A204.1 (cell line): ENCODE measurements around the gene RNF7.
A peak's percentile ranks its signal among the peaks of the same experiment; 100 is the strongest.
"Not testable (repeated sequence)": the region's sequence is repeated elsewhere in the genome, so short reads cannot be mapped to it uniquely, and the experiment has no call there.

Experiments
- FAIRE-seq: peaks from 2 replicates; lab custom pipeline; 2012; peaks lifted over from hg19 to GRCh38; lab: Jason Lieb, UNC

RNF7 gene

DNA sequence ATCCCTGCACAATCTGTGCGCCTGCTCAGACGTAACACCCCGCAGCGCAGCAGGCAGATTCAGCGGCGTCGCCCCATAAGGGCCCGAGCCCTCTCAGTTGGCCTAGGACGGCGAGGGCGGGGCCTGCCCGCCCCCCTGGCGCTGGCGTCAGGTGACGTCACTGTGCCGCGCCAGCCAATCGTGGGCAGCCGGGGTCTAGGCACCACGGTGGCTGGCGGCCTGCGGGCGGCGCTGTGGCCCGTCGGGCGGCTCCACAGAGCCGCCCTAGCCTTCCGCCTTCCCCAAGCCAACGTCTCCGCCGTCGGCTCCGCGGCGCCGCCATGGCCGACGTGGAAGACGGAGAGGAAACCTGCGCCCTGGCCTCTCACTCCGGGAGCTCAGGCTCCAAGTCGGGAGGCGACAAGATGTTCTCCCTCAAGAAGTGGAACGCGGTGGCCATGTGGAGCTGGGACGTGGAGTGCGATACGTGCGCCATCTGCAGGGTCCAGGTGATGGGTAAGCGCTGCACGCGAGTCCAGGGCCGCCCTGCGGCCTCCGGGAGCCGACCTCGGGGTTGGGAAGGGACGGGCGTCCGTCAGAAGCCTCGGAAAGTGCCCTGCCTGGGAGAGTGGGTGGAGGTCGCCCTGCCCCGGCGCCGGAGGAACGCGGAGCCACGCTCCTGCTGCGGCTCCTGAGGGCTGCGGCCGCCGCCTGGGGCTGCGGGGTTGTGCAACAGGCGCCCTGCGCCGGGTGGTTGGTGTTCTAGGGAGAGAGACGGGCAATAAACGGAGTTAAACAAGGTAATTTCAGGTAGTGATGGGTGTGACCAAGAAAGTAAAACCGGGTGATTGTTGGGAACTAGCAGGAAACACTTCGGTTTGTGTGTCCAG, at the start of gene RNF7:
TSS of gene RNF7 (plus strand) at position 277 of the 869 bp plus-strand sequence. CDS start at position 321, 44 bp downstream.
- peak; percentile 83 for FAIRE-seq

DNA sequence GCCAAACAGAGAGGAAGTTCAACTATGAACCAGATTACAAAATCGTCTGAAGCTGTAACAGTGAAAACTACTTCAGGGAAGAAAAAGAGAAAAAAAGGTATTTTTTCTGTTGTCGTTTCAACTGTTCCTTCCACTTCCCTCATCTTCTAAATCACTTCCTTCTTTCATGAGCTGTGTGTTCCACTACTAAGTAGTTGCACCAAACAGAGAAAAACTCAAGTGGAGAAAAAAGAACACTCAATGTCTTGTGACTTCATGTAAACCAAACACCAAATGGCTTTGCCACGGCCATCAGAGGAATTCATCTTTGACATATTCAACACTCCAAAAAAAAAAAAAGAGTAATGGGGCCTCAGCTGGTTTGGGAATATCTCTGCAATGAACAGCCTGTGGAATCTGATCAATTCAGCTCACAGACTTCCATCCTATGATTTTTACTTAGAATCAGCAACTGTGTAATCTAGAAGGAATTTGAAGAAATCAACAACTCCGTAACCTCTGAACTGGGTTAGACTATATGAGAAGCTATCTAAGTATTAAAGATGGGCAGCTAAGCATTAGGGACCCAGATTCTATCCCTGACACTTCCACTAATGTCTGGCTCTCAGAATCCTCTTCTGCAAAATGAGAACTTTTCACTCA, 47.5 kb upstream of the RNF7 start:
- no peak for FAIRE-seq

DNA sequence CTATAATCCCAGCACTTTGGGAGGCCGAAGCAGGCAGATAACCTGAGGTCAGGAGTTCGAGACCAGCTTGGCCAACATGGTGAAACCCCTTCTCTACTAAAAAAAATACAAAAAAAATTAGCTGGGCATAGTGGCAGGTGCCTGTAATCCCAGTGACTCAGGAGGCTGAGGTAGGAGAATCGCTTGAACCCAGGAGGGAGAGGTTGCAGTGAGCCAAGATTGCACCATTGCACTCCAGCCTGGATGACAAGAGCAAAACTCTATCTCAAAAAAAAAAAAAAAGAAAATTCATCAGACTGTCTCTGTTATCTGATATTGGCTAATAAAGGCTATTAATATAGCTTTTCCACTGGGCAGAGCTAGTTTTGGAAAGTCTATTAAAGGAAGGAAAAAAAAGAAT, 46.6 kb upstream of the RNF7 start:
- not testable (repeated sequence) for FAIRE-seq

DNA sequence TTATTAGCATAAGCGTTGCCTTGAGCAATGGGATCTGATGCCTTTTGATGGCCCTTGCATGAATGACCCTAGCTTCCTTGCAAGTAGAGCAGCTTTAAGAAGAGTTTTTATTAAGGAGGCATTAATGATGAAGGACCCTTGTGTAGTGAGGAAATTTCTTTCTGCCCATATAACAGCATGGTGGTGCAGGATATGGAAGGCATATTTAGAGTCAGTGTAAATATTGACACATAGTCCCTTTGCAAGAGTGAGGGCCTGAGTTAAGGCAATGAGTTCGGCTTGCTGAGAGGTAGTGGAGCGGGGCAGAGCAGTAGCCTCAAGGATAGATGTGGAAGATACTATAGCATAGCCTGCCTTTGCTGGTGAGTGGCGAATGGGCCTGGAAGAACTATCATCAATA, 45.1 kb upstream of the RNF7 start:
- not testable (repeated sequence) for FAIRE-seq

DNA sequence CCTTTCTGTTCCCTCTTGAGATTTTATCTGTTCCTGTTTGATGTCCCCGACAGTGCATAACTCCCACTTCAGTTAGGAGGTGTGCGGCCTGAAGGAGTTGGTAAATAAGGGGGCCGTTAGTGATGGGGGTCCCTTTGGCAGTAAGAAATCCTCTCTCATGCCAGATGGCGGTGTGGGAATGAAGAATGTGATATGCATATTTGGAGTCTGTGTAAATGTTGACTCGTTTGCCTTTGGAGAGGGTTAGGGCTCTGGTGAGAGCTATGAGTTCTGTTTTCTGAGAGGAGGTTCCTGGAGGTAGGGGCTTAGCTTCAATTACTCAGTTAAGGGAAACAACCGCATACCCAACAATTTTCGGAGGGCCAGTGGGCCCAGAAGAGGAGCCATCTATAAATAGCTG, 38.8 kb upstream of the RNF7 start:
- no peak for FAIRE-seq

DNA sequence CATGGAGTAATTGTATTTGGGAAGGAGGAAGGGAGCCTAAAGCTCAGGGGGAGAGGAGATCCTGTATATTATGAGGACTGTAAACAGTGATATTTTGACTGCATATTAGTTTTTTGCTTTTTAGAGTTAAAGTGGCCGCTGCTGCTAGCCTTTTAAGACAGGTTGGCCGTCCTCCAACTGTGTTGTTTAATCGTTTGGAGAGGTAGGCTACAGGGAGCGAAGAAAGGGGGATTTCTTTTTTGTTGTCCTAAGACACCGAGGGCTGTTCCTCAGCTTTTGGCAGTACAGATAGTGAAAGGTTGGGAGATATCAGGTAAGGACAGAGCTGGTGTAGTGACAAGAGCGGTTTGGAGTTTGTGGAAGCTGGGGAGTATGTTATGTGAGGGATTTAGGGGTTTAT, 38.2 kb upstream of the RNF7 start:
- no peak for FAIRE-seq

DNA sequence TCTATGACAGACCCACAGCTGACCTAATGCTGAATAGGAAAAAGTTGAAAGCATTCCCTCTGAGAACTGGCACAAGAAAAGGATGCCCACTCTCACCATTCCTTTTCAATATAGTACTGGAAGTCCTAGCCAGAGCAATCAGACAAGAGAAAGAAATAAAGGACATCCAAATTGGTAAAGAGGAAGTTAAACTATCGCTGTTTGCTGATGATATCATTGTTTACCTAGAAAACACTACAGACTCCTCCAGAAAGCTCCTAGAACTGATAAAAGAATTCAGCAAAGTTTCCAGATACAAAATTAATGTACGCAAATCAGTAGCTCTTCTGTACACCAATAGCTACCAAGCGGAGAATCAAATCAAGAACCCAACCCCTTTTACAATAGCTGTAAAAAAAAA, 34.7 kb upstream of the RNF7 start:
- FAIRE-seq: not testable (repeated sequence)

DNA sequence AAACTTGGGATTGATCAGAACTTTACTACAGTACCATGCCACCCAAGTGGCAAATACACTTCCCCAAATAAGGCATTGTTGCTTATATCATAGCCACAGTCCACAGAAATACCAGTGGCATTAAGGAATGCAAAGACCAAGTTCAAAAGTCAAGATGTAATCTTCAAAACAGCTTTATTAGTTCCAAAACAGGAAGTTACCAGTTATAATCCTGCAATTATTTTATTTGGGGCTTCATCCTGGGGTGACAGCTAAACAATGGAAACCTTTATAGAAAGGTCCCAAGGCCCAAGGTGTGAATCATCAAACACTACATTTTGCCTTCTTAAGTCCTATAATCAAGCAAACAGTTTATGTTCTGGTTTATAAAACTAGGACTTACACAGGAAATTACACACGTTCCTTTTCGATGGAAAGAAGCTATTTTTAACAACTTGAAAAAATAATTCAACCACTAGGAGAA, 30.3 kb upstream of the RNF7 start:
- FAIRE-seq: no peak

DNA sequence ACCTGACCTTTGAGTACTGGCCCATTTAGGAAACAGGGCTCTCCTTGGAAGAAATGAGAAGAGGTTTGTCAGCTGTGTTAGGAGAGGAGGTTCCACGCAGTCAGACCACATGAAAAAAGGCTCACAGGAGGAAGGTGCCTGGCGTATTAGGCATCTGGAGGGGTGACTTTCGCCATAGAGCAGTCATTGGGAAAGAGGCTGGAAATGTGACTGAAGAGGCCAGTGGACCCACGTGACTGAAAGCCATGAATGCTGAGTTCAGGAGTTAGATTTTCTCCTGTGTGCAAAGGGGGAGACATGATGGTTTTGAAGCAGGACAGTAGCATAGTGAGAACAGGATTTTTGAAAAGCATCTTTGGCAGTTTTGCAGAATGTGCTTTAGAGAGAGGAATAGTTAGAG, 29.7 kb upstream of the RNF7 start:
- no peak for FAIRE-seq

DNA sequence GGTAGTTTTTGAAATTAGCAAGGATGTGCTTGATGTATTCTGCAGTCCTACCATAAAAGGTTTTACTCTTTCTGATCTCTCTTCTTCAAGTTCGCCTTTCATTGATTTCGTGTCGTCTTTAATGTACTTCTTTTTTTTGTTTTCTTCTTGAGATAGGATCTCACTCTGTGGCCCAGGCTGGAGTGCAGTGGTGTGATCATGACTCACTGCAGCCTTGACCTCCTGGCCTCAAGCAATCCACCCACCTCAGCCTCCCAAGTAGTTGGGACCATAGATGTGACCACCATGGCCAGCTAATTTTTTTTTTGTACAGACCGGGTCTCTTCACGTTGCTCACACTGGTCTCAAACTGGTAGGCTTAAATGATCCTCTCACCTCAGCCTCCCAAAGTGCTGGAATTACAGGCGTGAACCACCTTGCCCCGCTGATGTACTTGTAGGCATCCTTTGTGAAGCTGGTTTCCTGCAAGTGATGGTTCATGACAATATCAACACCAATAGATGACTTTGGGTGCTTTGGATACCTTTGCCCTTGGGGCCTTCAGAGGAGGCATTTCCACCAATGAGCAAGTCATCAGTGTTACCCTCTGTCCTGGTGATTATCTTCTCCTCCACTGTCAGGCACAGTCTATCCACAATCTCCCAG, 28.9 kb upstream of the RNF7 start:
- no peak for FAIRE-seq

DNA sequence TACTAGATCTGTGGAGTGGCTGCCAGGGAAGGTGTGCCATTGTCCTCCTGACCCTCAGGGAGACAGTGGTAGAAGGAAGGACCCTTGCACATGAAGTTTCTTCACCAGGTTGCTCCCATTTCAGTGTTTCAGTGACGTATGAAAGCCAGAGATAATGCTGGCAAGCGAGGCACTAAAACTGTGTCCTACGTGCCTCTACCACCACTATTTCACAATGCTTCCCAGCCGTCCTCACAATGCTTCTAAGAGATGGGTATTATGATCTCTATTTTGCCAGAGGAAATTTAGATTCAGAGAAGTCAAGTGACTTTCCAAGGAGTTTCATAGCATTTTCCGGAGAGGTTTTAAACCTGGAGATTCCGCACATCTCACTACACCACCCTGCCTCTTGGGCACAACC, 28.0 kb upstream of the RNF7 start:
- FAIRE-seq: no peak

DNA sequence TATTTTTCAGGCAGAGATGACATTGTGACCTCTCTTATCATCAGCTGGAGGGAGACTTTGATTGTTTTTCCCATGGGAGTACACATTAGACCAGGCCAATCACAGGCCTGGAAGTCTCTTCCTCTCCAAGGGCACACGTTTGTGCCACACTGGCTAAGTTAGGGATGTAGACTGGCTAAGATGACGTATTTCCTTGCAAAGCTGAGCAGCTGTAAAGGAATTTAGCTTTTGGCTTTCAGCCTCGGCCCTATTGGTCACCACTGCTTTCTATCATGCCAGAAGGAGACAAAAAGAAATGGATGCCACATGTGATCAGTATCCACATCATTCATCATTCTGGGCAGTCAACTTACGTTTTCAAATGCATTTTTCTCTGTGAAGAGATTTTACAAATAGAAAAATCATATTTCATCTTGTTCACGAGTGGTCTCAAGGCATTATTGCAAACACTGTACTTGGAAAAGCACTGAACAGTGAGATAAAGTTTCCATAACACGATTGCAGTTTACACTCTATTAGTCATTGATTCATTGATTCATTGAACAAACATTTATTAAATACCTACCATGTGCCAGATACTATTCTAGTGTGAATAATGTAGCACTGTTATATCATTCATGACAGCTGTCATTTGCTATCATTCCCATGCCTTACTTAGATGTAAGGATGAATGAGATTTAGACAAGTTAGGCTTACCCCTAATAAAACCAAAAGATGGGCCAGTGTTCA, 27.0 kb upstream of the RNF7 start:
- no peak for FAIRE-seq

DNA sequence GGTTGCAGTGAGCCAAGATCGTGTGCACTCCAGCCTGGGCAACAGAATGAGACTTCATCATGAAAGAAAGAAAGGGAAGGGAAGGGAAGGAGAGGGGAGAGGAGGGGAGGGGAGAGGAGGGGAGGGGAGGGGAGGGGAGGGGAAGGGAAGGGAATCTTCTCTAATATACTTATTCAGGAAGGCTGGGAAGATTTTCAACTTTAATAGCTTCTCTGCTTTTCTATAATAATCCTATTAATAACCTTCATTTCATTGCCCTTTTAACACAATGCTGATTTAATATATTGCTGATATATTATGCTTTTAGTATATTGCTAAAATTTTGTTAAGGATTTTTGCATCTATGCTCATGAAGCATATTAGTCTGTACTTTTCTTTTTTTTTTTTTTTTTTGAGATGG, 23.4 kb upstream of the RNF7 start:
- FAIRE-seq: no peak

DNA sequence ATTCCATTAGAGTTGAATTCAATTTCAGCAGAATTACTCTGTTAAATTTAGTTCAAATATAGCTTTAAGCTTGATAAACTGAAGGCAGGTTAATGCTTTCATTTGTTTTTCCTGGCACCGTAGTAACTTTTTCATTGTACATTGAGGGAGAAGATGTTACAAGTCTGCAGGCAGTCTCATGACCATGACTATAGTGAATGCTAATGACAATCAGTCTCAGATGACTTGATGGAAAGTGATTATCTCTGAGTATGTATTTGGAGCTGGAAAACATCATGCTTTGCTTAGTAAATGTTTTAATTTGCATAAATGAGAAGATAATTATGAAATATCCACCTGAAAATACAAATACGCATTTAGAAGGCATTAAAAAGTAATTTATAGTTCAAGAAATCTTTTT, 16.0 kb upstream of the RNF7 start:
- FAIRE-seq: no peak

DNA sequence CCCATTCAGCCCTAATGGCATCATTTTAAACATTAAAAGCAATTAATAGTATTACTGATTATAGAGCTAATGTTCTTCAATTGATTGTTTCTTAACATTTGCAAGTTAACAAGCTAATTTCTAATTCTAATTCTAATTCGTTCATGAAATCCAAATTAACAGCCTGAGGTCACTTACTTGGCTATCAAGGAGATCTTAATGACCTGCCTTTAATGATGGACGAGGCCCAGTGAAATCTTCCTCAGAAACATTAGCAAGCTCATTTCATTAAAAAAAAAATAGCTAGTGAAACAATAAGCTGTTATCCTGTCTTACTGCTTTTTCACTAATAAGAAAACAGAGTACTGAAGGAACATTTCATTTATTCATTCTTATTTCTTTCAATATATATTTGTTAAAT, 15.4 kb upstream of the RNF7 start:
- FAIRE-seq: no peak

DNA sequence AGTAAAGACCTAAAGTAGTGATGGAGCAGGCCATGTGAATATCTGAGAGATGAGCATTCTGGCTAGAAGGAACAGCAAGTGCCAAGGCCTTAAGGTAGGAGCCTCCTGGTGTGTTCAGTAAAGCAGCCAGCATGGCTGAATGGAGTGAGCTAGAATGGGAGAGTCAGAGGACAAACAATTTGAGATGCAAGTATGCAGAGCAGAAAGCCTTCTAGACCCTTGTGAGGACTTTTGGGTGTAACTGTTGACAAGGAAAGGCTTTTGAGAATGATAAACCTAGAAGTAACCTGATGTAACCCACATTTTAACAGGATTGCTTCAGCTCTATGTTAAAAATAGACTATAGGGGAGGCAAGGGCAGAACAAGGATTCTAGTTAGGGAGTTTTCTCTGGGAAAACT, 14.8 kb upstream of the RNF7 start:
- FAIRE-seq: no peak

DNA sequence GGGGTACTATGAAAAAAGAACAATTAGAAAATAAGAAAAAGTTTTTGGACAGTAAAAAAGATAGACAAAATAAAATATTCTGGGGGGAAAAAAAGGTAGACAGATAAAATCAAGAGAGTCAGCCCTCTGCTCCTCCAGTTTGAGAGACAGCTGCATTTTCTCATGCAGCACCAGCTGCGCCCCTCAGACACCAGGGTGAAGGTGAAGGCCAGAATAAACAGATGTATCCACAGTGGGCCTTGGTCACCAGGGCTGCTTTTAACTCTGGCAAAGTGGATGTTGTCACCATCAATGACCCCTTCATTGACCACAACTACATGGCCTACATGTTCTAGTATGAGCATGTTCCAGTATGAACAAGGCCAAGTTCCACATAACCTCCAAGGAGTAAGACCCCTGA, 13.9 kb upstream of the RNF7 start:
- no peak for FAIRE-seq

DNA sequence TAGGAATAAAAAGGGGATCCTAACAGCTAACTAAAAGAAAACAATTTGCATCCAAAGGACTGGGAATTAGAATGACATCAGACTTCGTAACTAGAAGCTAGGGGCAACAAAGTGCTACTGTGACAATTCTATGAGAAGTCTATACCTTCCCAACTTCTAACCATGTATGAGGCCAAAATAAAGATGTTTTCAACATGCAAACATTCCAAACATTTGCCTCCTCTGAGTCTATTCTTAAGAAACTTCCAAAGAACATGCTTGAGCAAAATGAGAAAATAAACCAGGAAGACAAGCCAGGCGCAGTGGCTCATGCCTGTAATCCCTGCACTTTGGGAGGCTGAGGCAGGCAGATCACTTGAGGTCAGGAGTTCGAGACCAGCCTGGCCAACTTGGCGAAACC, 13.1 kb upstream of the RNF7 start:
- no peak for FAIRE-seq

DNA sequence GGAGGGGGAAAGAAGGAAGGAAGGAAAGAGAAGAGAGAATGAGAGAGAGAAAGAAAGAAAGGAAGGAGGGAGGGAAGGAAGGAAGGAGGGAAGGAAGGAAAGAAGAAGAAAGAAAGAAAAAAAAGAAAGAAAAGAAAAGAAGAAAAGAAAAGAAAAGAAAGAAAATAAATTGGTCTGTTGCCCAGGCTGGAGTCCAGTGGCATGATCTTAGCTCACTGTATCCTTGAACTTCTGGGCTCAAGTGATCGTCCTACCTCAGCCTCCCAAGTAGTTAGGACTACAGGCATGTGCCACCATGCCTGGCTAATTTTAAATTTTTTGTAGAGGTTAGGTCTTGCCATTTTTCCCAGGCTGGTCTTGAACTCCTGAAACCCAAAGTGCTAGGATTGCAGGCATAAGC, 11.6 kb upstream of the RNF7 start:
- FAIRE-seq: no peak

DNA sequence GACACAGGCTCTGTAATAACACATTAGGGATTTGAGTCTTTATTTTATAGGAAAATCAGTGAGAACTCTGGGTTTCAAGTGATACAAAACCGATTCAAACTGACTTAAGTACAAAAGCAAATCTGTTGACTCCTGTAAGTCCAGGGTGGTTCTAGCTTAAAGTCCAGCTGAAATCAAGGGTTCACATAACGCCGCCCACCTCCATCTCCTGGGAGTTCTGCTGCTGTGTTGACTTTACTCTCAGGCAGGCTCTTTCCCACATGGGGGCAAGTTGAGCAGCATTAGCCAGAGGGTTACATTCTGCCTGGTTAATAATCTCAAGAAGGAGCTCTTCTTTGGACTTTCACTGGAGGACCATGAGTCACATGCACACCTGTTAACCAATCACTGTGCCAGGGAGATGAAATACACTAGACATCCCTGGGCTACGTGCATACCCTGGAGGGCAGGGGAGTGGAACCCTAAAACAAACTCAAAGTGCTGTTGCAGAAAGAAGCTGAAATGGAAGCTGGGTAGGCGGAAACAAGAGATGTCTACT, 9.7 kb upstream of the RNF7 start:
- no peak for FAIRE-seq

DNA sequence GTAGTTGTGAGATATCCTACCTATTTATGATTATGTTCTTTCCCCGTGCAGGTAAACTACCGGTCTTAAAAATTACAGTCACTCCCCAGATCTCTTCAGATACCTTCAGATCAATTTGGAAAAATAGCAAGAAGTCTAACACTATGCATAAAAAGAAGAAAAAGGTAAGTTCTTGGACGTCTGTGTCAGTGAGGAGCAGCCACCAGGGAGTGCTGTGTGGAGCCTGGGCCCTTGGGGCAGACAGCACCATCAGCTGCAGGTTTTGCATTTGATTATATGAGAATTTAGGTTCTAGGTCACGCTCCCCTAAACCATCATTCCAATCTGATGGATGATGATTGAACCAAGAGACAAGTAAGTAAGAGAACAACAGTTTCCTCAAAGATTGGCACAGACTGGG, 8.9 kb upstream of the RNF7 start:
- no peak for FAIRE-seq

DNA sequence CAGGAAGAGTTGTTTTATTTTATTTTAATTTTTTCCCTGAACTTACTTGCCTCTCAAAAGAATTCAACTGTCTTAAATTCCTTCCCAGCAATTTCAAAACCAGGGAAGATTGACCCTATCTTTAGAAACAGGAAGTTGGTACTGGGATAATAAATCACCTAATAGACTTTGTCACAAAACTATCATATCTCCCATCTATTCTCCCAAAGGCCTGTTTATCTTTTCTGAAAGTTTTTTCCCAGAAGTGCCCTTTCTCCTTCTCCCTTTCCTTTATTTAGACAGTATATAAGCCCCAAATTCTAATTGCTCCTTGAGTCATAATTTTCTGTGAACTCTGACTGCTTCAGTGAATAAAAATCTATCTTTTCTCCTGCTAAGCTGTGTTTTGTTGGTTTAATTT, 2.9 kb upstream of the RNF7 start:
- no peak for FAIRE-seq
